COLO668 (cell line): ENCODE measurements around the gene SHISA6.

ENCODE experiments used
- DNase-seq: peaks from one replicate; lab custom pipeline; 2025; ENCODE audit not compliant: unreplicated experiment; lab: John Stamatoyannopoulos, UW

Gene SHISA6

DNA sequence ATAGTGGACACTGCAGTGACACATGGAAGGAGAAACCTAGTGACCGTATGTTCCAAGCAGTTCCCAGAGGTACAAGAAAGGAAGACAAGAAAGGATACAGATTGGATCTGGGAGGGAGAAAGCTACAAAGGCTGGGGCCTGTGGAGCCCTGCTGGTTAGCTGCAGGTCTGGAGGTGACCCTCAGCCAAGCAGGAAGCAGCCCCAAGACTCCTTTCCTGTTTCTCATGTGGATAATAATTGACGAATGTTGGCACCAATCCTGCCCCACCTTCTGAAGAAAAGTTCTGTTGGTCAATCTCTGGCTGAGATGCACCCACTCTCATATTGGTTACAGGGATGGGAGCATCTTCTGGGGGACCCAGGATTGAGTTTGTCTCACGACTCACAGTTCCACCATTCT lies 99.8 kb downstream of the SHISA6 start:
- no peak for DNase-seq

DNA sequence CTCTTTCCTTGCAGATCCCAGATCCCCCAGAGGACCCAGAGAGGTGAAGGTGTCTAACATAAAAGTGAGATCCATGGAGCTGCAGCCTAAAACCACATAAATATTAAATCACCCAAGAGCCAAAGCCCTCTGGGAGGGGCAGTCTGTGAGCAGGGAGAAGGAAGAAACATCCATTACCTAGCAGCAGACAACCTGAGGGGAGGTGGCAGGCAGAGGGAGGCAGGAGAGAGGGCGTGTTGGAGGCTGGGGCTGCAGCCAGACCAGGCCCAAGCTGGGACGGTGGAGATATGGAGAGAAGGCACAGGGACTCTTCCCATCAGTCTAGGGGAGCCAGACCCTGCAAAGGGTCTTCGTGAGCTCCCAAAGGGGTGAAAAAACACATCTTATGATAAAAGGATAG lies 101.1 kb downstream of the SHISA6 start:
- no peak for DNase-seq

DNA sequence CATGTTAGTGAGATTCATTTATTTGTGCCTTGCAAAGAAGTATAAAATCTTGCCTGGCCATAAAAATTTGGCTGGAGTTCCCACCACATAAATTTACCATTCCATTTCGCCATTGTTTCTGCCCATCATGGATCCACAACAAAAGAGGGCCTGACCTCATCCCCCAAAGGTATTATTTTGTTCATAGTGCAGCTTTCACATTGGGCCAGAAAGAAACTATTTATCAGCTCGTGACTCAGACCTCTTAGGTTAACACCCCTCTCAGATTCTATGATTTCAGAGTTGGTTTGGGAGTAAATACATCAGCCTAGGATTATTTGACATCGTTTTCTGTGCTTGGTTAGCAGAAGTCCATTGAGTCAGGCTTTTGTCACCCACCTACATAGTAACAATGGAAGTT lies 108.1 kb downstream of the SHISA6 start:
- no peak for DNase-seq

DNA sequence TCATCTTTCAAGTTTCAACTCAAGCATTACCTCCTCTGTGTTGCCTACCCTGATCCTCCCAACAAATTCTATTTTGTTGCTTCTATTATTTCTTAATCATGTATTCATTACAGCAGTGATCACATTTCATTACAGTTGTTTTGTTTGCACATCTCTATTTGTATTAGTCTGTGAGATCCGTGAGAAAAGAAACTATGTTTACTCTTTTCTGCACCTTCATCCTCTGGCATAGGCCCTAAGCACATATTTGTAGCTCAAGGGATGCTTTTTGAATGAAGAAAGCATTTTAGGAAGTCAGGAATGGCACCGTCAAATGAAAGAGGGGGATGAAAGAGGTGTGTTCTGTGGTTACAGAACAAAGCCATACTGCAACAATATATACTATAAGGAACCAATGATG lies 110.5 kb downstream of the SHISA6 start:
- DNase-seq, result no peak

DNA sequence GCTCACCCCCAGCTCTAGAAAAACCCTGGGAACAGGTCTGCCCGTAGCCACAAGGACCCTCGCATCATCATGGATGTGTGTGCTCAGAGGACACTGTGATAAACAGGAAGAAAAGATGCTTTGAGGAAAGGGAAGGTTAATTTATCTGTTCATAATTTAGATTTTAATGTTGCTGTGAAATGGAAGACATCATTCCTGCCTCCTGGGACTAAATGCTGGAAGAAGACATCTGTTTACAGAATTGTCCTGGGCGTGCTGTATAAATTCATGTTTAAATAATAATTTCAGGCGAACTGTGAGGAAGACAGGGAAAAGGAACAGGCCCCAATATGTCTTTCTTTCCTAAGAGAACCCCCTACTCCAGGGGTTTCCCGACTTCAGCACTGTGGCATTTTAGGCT lies 112.6 kb downstream of the SHISA6 start:
- DNase-seq, result no peak

DNA sequence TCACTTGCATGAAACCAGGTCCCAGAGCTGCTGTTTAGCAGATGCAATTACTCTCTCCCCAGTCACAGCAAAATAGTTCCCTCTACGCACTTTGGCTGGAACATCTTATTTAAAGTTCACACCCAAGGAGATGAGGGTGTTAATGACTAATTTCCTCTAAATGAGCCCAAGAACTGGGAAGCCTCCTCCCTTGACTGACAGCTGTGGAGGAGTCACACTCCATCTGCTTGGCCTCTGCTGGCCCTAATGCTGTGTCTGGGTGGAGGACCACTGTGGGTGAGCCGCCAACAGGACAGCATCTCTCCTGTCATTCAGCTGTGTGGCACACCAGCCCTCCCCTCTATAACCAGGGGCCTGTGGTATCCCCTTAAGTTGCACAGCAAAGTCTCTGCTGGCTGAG lies 115.4 kb downstream of the SHISA6 start:
- no peak for DNase-seq

DNA sequence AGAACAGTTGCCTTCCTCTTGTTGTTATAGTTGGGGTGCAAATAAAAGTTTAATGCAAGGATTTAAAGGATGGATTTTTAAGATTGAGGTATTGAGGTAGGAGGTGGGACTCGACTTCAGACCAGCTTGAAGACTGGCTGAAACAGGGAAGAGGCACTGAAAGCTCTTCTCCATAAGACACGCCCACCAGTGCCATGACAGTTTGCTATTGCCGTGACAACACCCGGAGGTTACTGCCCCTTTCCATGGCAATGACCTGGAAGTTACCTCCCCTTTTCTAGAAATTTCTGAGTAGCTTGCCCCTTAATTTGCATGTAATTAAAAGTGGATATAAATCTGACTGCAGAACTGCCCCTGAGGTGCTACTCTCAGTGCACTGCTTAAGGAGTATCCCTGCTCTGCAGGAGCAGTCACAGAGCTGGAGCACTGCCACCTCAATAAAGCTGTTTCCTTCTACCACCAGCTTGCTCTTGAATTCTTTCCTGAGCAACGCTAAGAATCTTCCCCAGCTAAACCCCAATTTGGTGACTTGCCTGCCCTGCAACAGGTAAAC lies 122.6 kb downstream of the SHISA6 start:
- no peak for DNase-seq

DNA sequence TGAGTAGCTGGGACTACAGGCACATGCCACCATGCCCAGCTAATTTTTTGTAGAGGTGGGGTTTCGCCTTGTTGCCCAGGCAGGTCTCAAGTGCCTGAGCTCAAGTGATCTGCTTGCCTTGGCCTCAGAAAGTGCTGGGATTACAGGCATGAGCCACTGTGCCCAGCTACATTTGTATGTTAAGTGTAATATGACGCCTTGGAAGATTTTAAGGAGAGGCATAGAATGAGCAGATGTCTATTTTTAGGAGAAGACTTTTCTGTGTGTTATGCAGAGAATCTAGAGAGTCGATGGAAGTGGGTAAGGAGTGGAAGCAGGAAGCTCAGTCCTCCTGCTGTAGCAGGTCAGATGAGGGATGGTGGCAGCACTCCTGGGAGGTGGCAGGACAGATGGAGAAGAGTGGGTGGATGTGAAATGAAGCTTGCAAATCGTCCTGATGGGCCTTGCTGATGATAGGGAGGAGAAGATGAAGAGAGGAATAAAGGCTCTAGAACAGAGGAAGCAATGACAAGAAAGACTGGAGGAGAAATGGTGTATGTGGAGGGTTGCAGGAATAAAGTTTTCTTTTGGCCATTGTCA lies 125.3 kb downstream of the SHISA6 start:
- no peak for DNase-seq

DNA sequence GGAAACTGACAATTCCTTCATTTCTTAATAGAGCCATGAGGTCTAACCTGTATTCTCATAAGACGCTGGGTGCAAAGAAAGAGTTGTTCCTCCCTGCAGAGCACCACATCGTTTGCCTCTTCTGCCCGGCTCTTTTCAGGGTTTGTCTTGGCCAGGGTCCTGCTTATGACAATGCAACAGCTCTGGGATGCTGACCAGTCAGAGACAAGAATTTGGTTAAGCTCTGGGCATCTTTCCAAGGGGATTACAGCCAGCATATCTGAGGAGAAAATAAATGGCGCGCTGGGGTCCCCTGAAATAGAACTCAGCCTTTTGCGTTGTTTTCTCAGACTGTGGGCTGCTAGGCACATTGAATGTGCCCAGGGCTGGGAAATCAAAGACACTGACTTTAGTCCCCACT lies 128.6 kb downstream of the SHISA6 start:
- no peak for DNase-seq

DNA sequence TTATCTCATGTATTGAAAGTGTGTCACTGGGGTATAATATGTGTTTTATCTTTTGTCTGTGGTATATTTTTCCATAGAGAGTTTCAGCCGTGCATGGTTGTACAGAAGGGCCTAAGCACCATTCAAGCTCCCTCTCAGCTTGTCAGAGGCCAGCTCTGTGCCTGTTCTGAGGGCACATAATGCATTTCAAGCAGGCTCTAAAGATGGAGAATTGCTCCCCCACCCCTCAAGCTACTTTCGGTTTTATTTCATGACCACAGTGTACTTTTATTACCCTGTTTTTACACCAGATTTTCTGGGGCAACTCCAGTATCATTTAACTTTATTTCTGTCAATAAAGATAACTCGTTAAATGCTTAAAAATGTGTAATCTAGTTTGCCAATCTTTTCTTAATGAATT lies 131.7 kb downstream of the SHISA6 start:
- DNase-seq, result no peak

DNA sequence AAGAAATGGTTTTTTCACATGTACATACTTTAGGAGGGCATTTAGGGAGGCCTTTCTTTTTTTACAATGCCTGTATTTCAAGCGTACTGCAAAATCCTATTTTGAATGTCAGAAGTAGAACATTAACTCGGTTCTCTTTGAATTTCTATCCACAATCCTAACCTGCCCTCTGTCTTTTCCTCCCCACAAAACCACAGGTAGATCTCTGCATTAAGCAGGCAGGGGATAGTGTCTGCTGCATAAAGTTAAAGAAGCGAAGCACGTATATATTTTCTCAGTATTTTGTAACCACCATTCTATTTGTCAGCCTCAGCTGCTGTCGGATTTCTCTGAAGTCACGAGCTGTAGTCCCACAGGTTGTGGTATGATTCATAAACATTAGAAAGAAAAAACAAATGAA lies 137.5 kb downstream of the SHISA6 start:
- DNase-seq, result no peak

DNA sequence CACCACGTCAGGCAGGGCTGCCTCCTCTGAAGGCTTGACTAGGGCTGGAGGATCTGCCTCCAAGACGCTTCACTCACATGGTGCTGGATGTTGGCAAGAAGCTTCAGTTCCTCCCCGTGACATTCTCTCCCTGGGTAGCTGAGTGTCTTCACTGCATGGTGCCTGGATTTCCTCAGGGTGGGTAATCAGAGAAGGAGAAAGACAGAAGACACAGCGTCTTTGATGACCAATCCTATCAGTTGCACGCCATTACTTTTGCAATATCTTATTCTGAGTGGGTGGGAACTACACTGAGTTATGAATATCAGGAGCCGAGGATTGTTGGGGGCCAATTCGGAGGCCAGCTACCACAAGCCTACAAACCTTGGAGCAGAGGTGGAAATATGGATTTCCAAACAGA lies 139.7 kb downstream of the SHISA6 start:
- DNase-seq, result no peak

DNA sequence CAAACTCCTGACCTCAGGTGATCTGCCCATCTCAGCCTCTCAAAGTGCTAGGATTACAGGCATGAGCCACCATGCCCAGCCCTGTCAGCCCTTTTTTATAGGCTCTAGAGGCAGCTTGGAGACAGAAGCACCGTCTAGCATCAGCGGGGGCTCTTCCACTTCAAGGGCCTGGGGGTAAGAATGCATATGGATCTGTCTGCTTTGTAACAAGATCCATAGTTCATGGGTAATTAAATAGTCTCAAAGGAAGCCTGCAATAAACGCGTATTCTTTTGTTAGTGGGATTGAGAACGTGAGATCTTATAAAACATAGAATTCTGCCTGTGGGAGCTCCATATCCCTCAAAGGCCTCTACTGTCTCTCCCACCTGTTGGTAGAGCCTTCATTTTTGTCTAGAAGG lies 142.1 kb downstream of the SHISA6 start:
- no peak for DNase-seq

DNA sequence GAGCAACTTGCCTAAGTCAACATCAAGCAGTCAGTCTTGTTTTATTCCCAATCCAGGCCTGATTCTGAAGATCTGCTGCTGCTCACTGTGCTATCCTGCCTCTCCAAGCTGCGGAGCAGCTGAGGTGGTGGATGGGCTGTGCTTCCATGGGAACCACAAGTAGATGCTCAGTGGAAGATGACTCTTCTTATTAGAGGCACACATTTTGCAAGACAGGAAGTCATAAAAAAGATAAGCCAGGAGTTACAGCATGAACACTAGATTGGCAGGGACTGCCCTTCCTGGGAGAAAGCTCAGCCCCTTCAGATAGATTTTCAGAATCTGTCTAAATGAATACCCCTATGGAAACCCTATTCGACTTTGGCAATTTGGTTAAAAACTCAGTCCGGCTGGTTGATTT lies 143.1 kb downstream of the SHISA6 start:
- DNase-seq, result no peak

DNA sequence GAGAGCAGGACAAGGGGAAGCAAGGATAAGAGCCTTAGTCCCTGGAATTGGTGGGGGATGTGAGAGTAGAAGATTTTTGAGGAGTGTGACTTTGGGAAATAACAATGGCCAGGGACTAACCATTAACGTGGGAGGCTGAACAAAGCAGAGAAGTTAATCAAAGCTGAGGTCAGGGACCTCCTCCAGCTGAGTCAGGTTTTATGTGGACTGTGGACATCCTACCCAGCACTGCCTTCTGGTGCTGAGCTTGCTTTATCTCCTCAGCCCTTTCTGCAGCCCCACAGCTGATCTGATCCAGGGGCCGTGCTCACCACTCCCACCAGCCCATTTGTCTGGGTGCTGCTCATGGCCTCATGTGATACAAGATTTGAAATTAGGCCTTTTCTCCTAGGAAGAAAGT lies 146.6 kb downstream of the SHISA6 start:
- DNase-seq, result no peak

DNA sequence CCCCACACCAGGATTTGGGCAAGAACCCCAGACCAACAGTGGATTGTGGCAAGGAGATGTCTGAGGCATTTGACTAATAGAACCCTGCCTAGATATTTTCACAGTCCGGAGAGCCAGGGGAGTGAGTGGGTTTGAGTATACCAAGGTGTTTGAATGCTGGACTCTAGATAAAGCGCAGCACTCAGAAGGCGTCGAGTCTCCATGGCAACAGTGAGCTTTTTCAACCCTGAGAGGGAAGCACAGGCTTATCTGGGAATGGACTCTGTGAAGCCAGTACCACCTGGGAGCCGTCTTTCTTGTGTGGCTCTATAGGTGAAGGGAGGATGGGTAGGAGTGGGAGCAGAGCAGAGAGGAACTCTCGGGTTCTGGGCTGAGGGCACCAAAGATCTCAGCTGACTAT lies 147.0 kb downstream of the SHISA6 start:
- no peak for DNase-seq

DNA sequence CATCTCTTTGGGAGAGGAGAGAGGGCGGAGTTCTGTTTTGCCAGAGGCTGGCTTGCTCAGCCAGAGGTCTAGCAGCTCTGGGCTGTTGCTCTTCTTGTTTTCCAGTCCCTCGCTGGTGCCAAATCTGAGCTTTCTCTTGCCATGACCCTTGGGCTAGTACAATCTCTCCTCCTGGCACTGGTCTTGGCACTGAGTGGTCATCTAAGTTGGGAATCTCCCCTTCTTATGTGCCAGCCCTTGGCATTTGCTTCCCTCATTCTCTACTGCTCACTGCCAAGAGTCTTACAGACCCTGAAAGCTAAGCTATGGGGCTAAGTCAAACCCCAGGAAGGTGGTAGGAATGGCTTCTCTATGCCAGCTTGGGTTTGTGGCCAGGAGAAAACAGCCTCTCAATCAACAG lies 148.6 kb downstream of the SHISA6 start:
- no peak for DNase-seq

DNA sequence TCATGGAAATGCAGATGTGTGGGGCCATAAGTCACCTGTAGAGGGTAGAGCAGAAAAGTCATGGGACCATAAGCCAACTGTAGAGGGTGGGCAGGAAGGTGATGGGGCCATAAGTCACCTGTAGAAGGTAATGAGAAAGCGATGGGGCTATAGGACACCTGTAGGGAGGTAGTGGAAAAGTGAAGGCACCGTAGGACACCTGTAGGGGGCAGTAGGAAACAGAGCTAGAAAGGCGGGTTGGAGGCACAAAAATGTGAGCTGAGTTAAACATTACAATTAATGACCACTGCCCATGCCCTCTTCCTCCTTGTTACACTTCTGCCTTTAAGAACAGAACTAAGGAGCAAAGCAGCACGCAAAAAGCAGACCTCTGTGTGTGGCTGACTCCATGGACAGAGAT lies 150.1 kb downstream of the SHISA6 start:
- no peak for DNase-seq

DNA sequence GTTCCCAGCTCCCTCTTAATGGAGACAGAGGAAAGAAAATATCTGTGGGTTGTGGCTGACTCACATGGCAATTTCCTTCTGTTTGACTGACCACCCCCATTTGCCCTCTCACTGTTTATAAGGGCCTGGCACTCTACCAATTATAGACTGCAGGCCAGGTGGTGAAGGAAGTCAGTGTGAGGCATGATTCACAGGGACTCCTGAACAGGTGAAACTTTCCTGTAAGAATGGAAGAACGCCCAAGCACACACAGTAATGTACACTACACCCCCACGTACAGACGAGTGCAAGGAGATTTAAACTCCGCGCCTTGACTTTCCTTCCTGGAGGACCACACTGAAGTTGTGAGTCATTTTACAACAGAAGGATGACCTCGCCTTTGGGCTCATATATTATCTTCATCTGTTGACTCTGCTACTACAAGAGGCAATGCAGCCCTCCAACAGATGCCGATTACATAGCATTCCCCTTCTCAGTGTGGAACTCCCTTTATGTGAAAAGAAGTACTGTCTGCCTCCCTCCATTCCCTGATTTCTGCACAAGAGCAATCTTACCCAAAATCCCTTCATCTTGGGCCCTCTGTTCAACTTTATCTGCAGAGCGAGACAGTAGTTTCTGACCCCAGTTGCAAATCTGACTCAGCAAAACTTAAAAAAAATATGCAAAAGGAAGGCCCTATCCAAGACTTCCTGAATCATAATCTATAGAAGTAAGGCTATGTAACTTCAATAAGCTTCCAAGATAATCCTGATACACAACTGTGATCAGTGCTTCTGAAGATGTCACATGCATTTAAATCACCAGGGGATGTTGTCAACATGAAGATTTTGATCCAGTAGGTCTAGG lies 163.6 kb downstream of the SHISA6 start:
- DNase-seq, result no peak

DNA sequence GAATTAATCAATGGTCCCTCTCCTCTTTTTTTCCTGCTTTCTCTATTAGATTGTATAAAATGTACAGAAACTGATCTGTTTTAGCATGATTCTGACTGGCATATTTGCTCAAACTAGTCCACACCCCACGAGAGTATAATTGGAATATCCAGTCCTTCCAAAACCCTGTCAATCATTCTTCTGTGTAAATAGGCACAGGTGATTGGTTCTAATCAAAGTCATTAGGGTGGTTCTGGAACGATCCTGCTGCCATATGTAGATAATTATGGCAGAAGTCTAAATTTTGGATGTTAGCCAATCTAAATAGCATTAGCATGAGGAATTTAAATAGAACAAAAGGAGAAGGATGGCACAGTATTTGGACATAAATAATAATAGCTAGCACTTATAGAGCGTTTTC lies 165.7 kb downstream of the SHISA6 start:
- no peak for DNase-seq

DNA sequence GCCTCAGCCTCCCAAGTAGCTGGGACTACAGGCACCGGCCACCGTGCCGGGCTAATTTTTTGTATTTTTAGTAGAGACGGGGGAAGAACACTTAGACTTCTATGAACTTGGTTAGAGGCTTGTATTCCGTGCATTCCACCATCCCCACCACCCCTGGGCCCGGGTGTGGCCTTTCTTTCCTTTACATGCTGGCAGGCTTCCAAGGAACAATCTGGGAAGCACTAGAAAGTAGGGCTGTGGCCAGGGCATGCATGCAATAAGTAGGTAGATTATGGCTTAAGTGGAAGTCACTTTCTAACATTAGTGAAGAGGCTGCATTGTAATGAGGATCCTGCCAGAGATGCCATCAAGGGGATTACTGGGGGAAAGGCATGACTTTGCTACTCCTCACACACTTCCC lies 171.6 kb downstream of the SHISA6 start:
- no peak for DNase-seq

DNA sequence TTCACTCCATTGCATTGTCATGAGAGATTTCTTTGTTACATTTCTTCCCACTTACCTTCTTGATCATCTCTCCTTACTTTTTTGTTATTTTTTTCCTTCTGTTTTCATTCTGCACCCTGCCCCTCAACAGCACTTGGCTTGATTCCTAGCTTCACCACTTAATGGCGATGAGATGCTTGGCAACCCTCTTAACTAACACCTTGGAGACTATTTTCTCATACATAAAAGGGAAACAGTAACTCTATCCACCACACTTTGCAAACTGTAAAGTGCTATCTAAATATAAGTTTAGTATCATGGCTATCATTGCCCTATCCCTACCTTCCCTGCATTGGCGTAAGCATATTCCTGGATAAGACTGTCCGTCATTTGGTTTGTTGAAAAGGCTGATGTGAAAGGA lies 177.3 kb downstream of the SHISA6 start:
- DNase-seq, result no peak

DNA sequence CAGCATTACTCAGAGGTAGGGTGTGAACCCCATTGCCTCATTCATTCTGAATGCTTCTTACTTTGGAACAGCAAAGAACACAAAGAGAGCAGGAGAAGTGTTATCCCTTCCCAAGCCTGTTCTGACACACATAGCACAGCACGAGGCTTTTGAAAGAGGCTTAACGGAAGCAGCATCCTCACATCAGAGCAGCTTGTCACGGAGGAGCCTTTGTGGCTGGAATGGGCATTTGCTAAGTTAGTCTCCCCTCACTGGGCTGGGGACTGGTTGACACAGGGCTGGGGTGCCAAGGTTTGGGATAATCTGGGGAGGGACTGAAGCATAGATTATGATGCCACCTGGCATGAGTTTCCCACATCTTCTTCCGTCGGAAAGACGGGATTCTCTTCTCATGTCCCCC lies 189.7 kb downstream of the SHISA6 start:
- no peak for DNase-seq
